ENCODE results near the gene LRRN1.

DNA sequence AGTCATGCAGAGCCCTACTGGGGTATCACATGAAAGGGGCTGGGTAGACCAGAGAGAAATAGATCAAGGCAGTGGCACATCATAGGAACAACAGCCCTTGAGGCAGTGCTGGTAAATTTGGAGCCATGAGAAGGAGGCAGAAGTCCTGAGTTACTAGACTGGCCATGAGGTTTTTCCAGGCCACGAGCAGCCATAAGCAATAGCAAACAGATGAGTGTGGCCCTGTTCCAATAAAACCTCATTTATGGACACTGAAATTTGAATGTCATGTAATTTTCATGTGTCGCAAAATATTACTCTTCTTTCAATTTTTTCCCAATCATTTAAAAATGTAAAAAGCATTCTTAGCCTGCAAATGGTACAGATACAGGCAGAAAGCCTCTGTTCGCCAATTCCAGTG, 28.1 kb upstream of the LRRN1 start:
- TF ChIP-seq, protein P1, sequence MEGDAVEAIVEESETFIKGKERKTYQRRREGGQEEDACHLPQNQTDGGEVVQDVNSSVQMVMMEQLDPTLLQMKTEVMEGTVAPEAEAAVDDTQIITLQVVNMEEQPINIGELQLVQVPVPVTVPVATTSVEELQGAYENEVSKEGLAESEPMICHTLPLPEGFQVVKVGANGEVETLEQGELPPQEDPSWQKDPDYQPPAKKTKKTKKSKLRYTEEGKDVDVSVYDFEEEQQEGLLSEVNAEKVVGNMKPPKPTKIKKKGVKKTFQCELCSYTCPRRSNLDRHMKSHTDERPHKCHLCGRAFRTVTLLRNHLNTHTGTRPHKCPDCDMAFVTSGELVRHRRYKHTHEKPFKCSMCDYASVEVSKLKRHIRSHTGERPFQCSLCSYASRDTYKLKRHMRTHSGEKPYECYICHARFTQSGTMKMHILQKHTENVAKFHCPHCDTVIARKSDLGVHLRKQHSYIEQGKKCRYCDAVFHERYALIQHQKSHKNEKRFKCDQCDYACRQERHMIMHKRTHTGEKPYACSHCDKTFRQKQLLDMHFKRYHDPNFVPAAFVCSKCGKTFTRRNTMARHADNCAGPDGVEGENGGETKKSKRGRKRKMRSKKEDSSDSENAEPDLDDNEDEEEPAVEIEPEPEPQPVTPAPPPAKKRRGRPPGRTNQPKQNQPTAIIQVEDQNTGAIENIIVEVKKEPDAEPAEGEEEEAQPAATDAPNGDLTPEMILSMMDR (IDR thresholded peaks at IDR 0.05): no peak
- TF ChIP-seq POLR2A (IDR thresholded peaks at IDR 0.05): no peak

Measured in heart left ventricle (tissue), 13 donors.